Measurements from ENCODE around the gene HSPA1B. TPM values are rescaled to one million over a fixed set of nuclear protein-coding genes. Genes with fewer than 3 reads are reported as not detected.
"Not testable (repeated sequence)": the region's sequence is repeated elsewhere in the genome, so short reads cannot be mapped to it uniquely, and the experiment has no call there.

The HSPA1B gene
- total RNA-seq, 1 donor from 2014 or later, result 613 TPM

DNA sequence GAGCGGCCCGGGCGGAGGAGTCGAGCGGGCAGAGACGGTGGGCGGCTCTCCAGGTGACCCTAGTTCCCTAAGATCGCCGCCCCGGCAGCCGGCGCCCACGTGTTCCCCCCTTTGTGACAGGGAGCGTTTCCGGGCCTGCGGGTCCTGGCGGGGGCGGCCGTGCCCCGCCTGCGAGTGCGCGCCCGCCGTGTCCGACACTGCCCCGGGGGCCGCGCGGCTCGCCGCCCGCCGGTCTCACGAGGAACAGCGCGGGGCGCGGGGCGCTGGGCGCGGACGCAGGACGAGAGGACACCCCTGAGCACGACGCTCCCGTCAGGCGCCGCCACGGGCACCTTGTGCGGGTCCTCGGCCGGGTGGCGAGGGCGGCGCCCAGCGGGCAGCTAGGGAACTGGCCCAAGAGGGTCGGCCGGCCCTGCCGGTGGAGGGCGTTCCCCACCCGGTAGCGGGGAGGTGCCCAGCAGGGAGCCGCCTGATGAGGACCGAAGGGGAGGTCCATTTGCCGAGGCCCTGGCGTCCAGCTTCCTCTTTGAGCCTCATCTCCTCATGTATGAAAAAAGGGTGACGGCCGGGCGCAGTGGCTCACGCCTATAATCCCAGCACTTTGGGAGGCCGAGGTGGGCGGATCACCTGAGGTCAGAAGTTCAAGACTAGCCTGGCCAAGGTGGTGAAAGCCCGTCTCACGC, 31.8 kb upstream of the HSPA1B start, which contains the start of gene VARS1:
TSS of gene VARS1 (minus strand) at position 137 of the 683 bp plus-strand sequence. CDS start 535 bp downstream, outside the sequence.
- no peaks in the 10 kb centered on the region for H3K9me3 ChIP-seq
- H3K27ac ChIP-seq, result peak within 1 kb of the TSS; percentile 88 to 92
- H3K36me3 ChIP-seq, result peaks cover 0 to 16% of the 10 kb centered on the region in 2 donors
- DNase-seq (ENCODE audit: low spot score in 2 of 2), result peak; percentile 72 to 94
- peak within 1 kb of the TSS; percentile 81 to 83 for H3K4me3 ChIP-seq
- no peaks in the 10 kb centered on the region for H3K27me3 ChIP-seq
- peaks cover 4 to 18% of the 10 kb centered on the region in 2 donors for H3K4me1 ChIP-seq
- peak; percentile 71 to 97 (median 89) for TF ChIP-seq CTCF (IDR thresholded peaks at IDR 0.05)
- intact Hi-C loops (cut with DNase I), result loop anchor here (1.0 to 2.0 kb wide), 5 partner anchors 11 to 67 kb away; partner anchors contain the start of genes DDAH2, HSPA1A, HSPA1B and HSPA1L

DNA sequence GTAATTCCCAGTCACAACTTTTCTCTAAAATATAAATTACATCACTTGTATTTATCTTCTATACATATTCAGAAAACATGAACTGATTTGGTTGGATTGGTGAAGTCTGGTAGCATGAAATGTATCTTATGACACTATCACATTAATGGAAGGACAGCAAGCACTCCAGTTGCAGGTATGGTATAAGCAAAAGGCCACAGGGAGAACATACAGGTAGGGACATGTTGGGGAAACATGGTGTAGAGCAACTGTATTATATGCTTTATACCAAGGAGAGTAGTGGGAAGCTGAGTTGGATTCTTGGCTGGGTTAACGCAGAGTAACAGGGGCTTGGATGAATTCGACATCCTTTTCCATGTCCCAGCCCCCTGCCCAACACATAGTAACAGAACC, 30.5 kb upstream of the HSPA1B start:
- intact Hi-C loops (cut with DNase I), result loop anchor here (1.0 to 2.0 kb wide), 2 partner anchors 9 to 30 kb away; partner anchors contain the start of genes HSPA1B and LSM2
- Histone ChIP-seq H3K9me3 (no peaks in the 10 kb centered on the region), H3K36me3 (peaks cover 5 to 10% of the 10 kb centered on the region in 2 donors), H3K4me1 (peaks cover 4 to 18% of the 10 kb centered on the region in 2 donors), H3K27me3 (no peaks in the 10 kb centered on the region), H3K4me3 (no peak overlapping the region), H3K27ac (peak overlapping the region; percentile 88 to 92)
- no peak for TF ChIP-seq CTCF (IDR thresholded peaks at IDR 0.05)
- no peak for DNase-seq (ENCODE audit: low spot score in 2 of 2)

GRCh38 chr6:31797588-31797987, 29.9 kb upstream of the HSPA1B start:
- Histone ChIP-seq H3K27me3 (no peaks in the 10 kb centered on the region), H3K9me3 (no peaks in the 10 kb centered on the region), H3K4me1 (peaks cover 4 to 18% of the 10 kb centered on the region in 2 donors), H3K4me3 (no peak overlapping the region), H3K36me3 (peaks cover 4 to 9% of the 10 kb centered on the region in 2 donors), H3K27ac (peak overlapping the region; percentile 18 to 88)
- intact Hi-C loops (cut with DNase I), result loop anchor here (2.0 kb wide), 1 partner anchor 29 kb away; the partner anchor contains the start of gene HSPA1B
- no peak for DNase-seq (ENCODE audit: low spot score in 2 of 2)
- TF ChIP-seq CTCF (IDR thresholded peaks at IDR 0.05), result no peak

DNA sequence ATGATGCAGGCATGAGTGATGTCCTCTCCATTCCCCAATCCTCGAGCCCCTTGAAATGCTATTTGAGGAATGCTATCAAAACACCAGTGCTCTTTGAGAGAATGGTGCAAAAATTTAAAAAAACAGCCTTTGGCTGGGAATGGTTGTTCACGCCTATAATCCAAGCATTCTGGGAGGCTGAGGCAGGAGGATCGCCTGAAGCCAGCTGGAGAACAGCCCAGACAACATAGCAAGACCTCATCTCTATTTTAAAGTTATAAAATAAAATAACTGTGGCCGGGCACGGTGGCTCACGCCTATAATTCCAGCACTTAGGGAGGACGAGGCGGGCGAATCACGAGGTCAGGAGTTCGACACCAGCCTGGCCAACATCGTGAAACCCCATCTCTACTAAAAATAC, 27.8 kb upstream of the HSPA1B start:
- peak in 1 of 2 donors; percentile 82 for DNase-seq (ENCODE audit: low spot score in 2 of 2)
- H3K27ac ChIP-seq, result peak overlapping the region; percentile 68 to 78

GRCh38 chr6:31801031-31801927, 26.3 kb upstream of the HSPA1B start:
- H3K36me3 ChIP-seq; DNase-seq (ENCODE audit: low spot score in 2 of 2); H3K4me3 ChIP-seq; intact Hi-C loops (cut with DNase I); H3K27me3 ChIP-seq; H3K9me3 ChIP-seq; H3K27ac ChIP-seq: not testable (repeated sequence)
- peaks cover 0 to 15% of the 10 kb centered on the region in 2 donors for H3K4me1 ChIP-seq

More for the DNA sequence above, 27.8 kb upstream of the HSPA1B start:
- intact Hi-C loops (cut with DNase I), result no loop called here
- Histone ChIP-seq H3K9me3 (no peaks in the 10 kb centered on the region), H3K36me3 (peaks cover 3 to 10% of the 10 kb centered on the region in 2 donors), H3K4me1 (peaks cover under 1 to 12% of the 10 kb centered on the region in 2 donors), H3K4me3 (no peak overlapping the region), H3K27me3 (no peaks in the 10 kb centered on the region)
- no peak for TF ChIP-seq CTCF (IDR thresholded peaks at IDR 0.05)
